Neural cell (in vitro differentiated cells): ENCODE measurements around the gene RSL24D1. TPM values are rescaled to one million over a fixed set of nuclear protein-coding genes. Genes with fewer than 3 reads are reported as not detected.

Experiments
- H2AFZ ChIP-seq: fragments of 200-600, 300-800 bp; sonication (generic), shearing (Covaris generic); 2 replicates; pipeline ENCODE4 v1.6.0; 2014; ENCODE audit warnings: low read depth, mild to moderate bottlenecking, antibody characterized with exemption, low read length, moderate library complexity
- H3F3A ChIP-seq: fragments of 200-600 bp; shearing (Covaris generic); 2 replicates; pipeline ENCODE4 v1.6.1; 2016; ENCODE audit warnings: mild to moderate bottlenecking, moderate library complexity, mixed read lengths, antibody characterized with exemption, low read length; ENCODE audit not compliant: insufficient read depth, poor library complexity, severe bottlenecking
- H3K27ac ChIP-seq: fragments of 200-600, 300-800 bp; sonication (generic), shearing (Covaris generic); 2 replicates; pipeline ENCODE4 v1.5.1; 2014; ENCODE audit warnings: mild to moderate bottlenecking, low read length, moderate library complexity
- H3K27me3 ChIP-seq: fragments of 300-800, 200-600 bp; sonication (generic), shearing (Covaris generic); 2 replicates; pipeline ENCODE4 v1.6.0; 2014; ENCODE audit warnings: mild to moderate bottlenecking, low read depth, low read length, moderate library complexity; ENCODE audit not compliant: insufficient read depth
- H3K36me3 ChIP-seq: fragments of 300-800, 200-600 bp; sonication (generic), shearing (Covaris generic); 2 replicates; pipeline ENCODE4 v1.5.1; 2014; ENCODE audit warnings: mild to moderate bottlenecking, antibody characterized with exemption, low read length, moderate library complexity; ENCODE audit not compliant: insufficient read depth
- H3K4me2 ChIP-seq: fragments of 300-800, 200-600 bp; sonication (generic), shearing (Covaris generic); 2 replicates; pipeline ENCODE4 v1.6.0; 2014; ENCODE audit warnings: mild to moderate bottlenecking, low read length
- H3K4me3 ChIP-seq: fragments of 300-800, 200-600 bp; sonication (generic), shearing (Covaris generic); 2 replicates; pipeline ENCODE4 v1.5.1; 2014; ENCODE audit warnings: mild to moderate bottlenecking, low read length, moderate library complexity
- H3K79me2 ChIP-seq: fragments of 200-600 bp; shearing (Covaris generic); replicated peaks from 2 replicates; pipeline ENCODE4 v1.6.0; 2014; ENCODE audit warnings: mild to moderate bottlenecking, low read length, moderate library complexity; ENCODE audit not compliant: insufficient read depth
- H3K9ac ChIP-seq: fragments of 300-800, 200-600 bp; sonication (generic), shearing (Covaris generic); 2 replicates; pipeline ENCODE4 v1.6.1; 2016; ENCODE audit warnings: mild to moderate bottlenecking, low read length, mixed read lengths
- H3K9me2 ChIP-seq: fragments of 200-600 bp; shearing (Covaris generic); 2 replicates; pipeline ENCODE4 v1.6.1; 2016; ENCODE audit warnings: mild to moderate bottlenecking, low read length, mixed read lengths; ENCODE audit not compliant: insufficient read depth
- H3K9me3 ChIP-seq: fragments of 200-600, 300-800 bp; sonication (generic), shearing (Covaris generic); 2 replicates; pipeline ENCODE4 v1.6.1; 2016; ENCODE audit warnings: mild to moderate bottlenecking, mixed run types, low read length, moderate library complexity, mixed read lengths
- H4K20me1 ChIP-seq: fragments of 200-600 bp; shearing (Covaris generic); 2 replicates; pipeline ENCODE4 v1.6.1; 2016; ENCODE audit warnings: mild to moderate bottlenecking, mixed run types; ENCODE audit not compliant: insufficient read depth
- CTCF ChIP-seq: fragments of 450-650 bp; IDR thresholded peaks from 2 replicates; pipeline ENCODE4 v1.5.1; 2014; ENCODE audit warnings: antibody characterized with exemption, mild to moderate bottlenecking, moderate library complexity; ENCODE audit not compliant: poor library complexity, severe bottlenecking
- EP300 ChIP-seq: fragments of 450-650 bp; conservative IDR thresholded peaks from 2 replicates; pipeline ENCODE4 v1.6.1; 2014; ENCODE audit warnings: antibody characterized with exemption, mild to moderate bottlenecking, moderate library complexity; ENCODE audit not compliant: poor library complexity, severe bottlenecking
- EZH2 ChIP-seq: fragments of 200-600, 300-800 bp; shearing (Covaris generic), sonication (generic); IDR thresholded peaks from 2 replicates; pipeline ENCODE4 v1.6.1; 2014; ENCODE audit warnings: antibody characterized with exemption, low read length, borderline replicate concordance, mild to moderate bottlenecking; ENCODE audit not compliant: insufficient read depth, poor library complexity, severe bottlenecking
- MXI1 ChIP-seq: fragments of 450-650 bp; conservative IDR thresholded peaks from 2 replicates; pipeline ENCODE4 v1.6.1; 2014; ENCODE audit warnings: antibody characterized with exemption, mild to moderate bottlenecking; ENCODE audit not compliant: poor library complexity, severe bottlenecking
- POLR2AphosphoS5 ChIP-seq: IDR thresholded peaks from 2 replicates; pipeline ENCODE4 v1.6.1; 2012
- RAD21 ChIP-seq: fragments of 450-650 bp; conservative IDR thresholded peaks from 2 replicates; pipeline ENCODE4 v1.6.1; 2014; ENCODE audit warnings: antibody characterized with exemption, mild to moderate bottlenecking, moderate library complexity
- REST ChIP-seq: IDR thresholded peaks from 2 replicates; pipeline ENCODE4 v1.6.1; 2012; ENCODE audit warnings: borderline replicate concordance
- SMC3 ChIP-seq: fragments of 450-650 bp; conservative IDR thresholded peaks from 2 replicates; pipeline ENCODE4 v1.6.1; 2014; ENCODE audit warnings: antibody characterized with exemption, mild to moderate bottlenecking, moderate library complexity; ENCODE audit not compliant: poor library complexity
- TAF1 ChIP-seq: IDR thresholded peaks from 2 replicates; pipeline ENCODE4 v1.6.1; 2012; ENCODE audit warnings: low read depth
- polyA plus RNA-seq: library from polyadenylated mRNA; depleted of rRNA; stranded (reverse); fragments of >200 nt; gene quantifications from 2 replicates; pipeline ENCODE4 v1.2.3, GENCODE V29; 2014

The RSL24D1 gene
- polyA plus RNA-seq, 1 donor from 2014 or later, result 227 TPM

- Histone ChIP-seq H3K27me3 (no peaks in the 10 kb centered on the region), H3F3A (no peaks in the 10 kb centered on the region), H3K36me3 (no peaks in the 10 kb centered on the region), H4K20me1 (no peaks in the 10 kb centered on the region), H3K4me3 (no peak overlapping the region), H3K9ac (no peak overlapping the region), H3K79me2 (no peaks in the 10 kb centered on the region), H3K4me2 (no peak overlapping the region), H3K9me2 (no peaks in the 10 kb centered on the region), H3K9me3 (no peaks in the 10 kb centered on the region), H2AFZ (no peak overlapping the region), H3K27ac (no peak overlapping the region)
- TF ChIP-seq REST, result no peak
- no peak for TF ChIP-seq RAD21
- no peak for TF ChIP-seq EP300
- TF ChIP-seq POLR2AphosphoS5, result no peak
- TF ChIP-seq MXI1, result no peak
- no peak for TF ChIP-seq SMC3
- TF ChIP-seq EZH2, result no peak
- TF ChIP-seq CTCF, result no peak
- TF ChIP-seq TAF1, result no peak
Observed at GRCh38 chr15:55238877-55239276, 42.1 kb upstream of the RSL24D1 start.

- H2AFZ ChIP-seq, result no peak overlapping the region
- no peaks in the 10 kb centered on the region for H3K36me3 ChIP-seq
- no peak overlapping the region for H3K4me2 ChIP-seq
- no peak overlapping the region for H3K27ac ChIP-seq
- H3K9ac ChIP-seq, result no peak overlapping the region
- no peaks in the 10 kb centered on the region for H3K9me3 ChIP-seq
- no peaks in the 10 kb centered on the region for H3F3A ChIP-seq
- H3K9me2 ChIP-seq, result no peaks in the 10 kb centered on the region
- TF ChIP-seq REST, result no peak
- TF ChIP-seq EP300, result no peak
- no peak for TF ChIP-seq POLR2AphosphoS5
- TF ChIP-seq RAD21, result no peak
- TF ChIP-seq CTCF, result no peak
- TF ChIP-seq SMC3, result no peak
- TF ChIP-seq EZH2, result no peak
- no peaks in the 10 kb centered on the region for H4K20me1 ChIP-seq
- H3K27me3 ChIP-seq, result no peaks in the 10 kb centered on the region
- H3K4me3 ChIP-seq, result no peak overlapping the region
- H3K79me2 ChIP-seq, result no peaks in the 10 kb centered on the region
Observed at GRCh38 chr15:55237219-55238130, 40.7 kb upstream of the RSL24D1 start.
